OCI-LY3 (cell line): ENCODE data around the gene GGA2.

Experiments used
- H2AFZ ChIP-seq: fragments of 200-600, 300-600 bp; shearing (Covaris generic); 2 replicates; pipeline ENCODE4 v1.6.0; 2014; ENCODE audit warnings: antibody characterized with exemption, low read depth, low read length
- H3K27ac ChIP-seq: fragments of 200-600, 300-600 bp; sonication (generic); 2 replicates; pipeline ENCODE4 v1.5.1; 2014; ENCODE audit warnings: mild to moderate bottlenecking, low read length, moderate library complexity, mixed read lengths
- H3K27me3 ChIP-seq: fragments of 200-600, 300-600 bp; sonication (generic); 2 replicates; pipeline ENCODE4 v1.6.1; 2014; ENCODE audit warnings: low read depth, low read length, mixed read lengths
- H3K36me3 ChIP-seq: fragments of 200-600, 300-600 bp; sonication (generic); replicated peaks from 2 replicates; pipeline ENCODE3; 2014; ENCODE audit warnings: low read depth, low read length, mixed read lengths
- H3K4me1 ChIP-seq: fragments of 300-600, 200-600 bp; sonication (generic); 2 replicates; pipeline ENCODE4 v1.6.1; 2014; ENCODE audit warnings: low read length, mixed read lengths
- H3K4me2 ChIP-seq: fragments of 200-600, 300-600 bp; sonication (generic); 2 replicates; pipeline ENCODE4 v1.6.1; 2014; ENCODE audit warnings: low read length, mixed read lengths
- H3K4me3 ChIP-seq: fragments of 300-600, 200-600 bp; sonication (generic); 2 replicates; pipeline ENCODE4 v1.5.1; 2014; ENCODE audit warnings: antibody characterized with exemption, mild to moderate bottlenecking, low read length, moderate library complexity
- H3K79me2 ChIP-seq: fragments of 300-600, 200-600 bp; shearing (Covaris generic); 2 replicates; pipeline ENCODE4 v1.6.1; 2014; ENCODE audit warnings: mild to moderate bottlenecking, low read length, mixed read lengths
- H3K9ac ChIP-seq: fragments of 300-600, 200-600 bp; shearing (Covaris generic); 2 replicates; pipeline ENCODE4 v1.6.0; 2014; ENCODE audit warnings: mild to moderate bottlenecking, low read length, moderate library complexity
- H3K9me3 ChIP-seq: fragments of 200-600, 300-600 bp; shearing (Covaris generic); 2 replicates; pipeline ENCODE4 v1.6.1; 2014; ENCODE audit warnings: low read length, mixed read lengths; ENCODE audit not compliant: insufficient read depth
- H4K20me1 ChIP-seq: fragments of 200-600, 300-600 bp; sonication (generic); 2 replicates; pipeline ENCODE4 v1.6.1; 2016; ENCODE audit warnings: low read length, mixed read lengths; ENCODE audit not compliant: insufficient read depth
- EZH2phosphoT487 ChIP-seq: fragments of 200-600 bp; shearing (Covaris generic); IDR thresholded peaks from 2 replicates; pipeline ENCODE4 v1.6.1; 2018; ENCODE audit warnings: antibody characterized with exemption, mixed run types, low read depth
- TF ChIP-seq, protein P1 (sequence below): fragments of 200-600, 300-600 bp; sonication (generic); IDR thresholded peaks from 2 replicates; pipeline ENCODE4 v1.5.1; 2014; ENCODE audit warnings: antibody characterized with exemption, low read length, low read depth

Gene GGA2

DNA sequence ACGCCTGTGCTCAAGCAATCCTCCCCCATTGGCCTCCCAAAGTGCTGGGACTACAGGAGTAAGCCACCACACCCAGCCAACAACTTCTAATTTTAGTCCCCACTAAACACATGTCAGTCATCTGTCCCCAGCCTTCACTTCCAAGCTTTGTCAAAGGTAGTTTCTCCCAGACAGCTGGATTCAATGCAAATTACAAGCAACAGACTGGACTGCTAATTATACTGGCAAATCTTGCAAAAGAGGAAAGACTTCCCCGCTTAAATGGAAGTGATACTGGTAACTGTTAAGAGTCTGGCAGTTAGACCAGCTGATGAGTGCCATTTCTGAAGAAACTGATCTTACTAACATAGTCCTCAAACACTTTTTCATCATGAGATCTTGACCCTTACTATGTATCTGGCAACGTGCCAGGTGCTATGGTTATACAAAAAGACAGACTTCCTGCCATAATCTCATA is 8.2 kb upstream of the GGA2 start:
- Histone ChIP-seq H3K9me3 (no peaks in the 10 kb centered on the region), H3K36me3 (peaks cover 33% of the 10 kb centered on the region), H3K4me2 (peak overlapping the region; percentile 63), H3K27me3 (no peaks in the 10 kb centered on the region), H2AFZ (no peak overlapping the region), H3K9ac (peak overlapping the region; percentile 49; the same call in 1 of the 2 replicates), H3K27ac (peak overlapping the region; percentile 90), H3K79me2 (no peaks in the 10 kb centered on the region; the same call in 1 of the 2 replicates), H3K4me3 (peak overlapping the region; percentile 20; the same call in 1 of the 2 replicates), H4K20me1 (no peaks in the 10 kb centered on the region), H3K4me1 (peaks cover 54% of the 10 kb centered on the region)
- TF ChIP-seq EZH2phosphoT487 = no peak
- TF ChIP-seq, protein P1, sequence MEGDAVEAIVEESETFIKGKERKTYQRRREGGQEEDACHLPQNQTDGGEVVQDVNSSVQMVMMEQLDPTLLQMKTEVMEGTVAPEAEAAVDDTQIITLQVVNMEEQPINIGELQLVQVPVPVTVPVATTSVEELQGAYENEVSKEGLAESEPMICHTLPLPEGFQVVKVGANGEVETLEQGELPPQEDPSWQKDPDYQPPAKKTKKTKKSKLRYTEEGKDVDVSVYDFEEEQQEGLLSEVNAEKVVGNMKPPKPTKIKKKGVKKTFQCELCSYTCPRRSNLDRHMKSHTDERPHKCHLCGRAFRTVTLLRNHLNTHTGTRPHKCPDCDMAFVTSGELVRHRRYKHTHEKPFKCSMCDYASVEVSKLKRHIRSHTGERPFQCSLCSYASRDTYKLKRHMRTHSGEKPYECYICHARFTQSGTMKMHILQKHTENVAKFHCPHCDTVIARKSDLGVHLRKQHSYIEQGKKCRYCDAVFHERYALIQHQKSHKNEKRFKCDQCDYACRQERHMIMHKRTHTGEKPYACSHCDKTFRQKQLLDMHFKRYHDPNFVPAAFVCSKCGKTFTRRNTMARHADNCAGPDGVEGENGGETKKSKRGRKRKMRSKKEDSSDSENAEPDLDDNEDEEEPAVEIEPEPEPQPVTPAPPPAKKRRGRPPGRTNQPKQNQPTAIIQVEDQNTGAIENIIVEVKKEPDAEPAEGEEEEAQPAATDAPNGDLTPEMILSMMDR = no peak

DNA sequence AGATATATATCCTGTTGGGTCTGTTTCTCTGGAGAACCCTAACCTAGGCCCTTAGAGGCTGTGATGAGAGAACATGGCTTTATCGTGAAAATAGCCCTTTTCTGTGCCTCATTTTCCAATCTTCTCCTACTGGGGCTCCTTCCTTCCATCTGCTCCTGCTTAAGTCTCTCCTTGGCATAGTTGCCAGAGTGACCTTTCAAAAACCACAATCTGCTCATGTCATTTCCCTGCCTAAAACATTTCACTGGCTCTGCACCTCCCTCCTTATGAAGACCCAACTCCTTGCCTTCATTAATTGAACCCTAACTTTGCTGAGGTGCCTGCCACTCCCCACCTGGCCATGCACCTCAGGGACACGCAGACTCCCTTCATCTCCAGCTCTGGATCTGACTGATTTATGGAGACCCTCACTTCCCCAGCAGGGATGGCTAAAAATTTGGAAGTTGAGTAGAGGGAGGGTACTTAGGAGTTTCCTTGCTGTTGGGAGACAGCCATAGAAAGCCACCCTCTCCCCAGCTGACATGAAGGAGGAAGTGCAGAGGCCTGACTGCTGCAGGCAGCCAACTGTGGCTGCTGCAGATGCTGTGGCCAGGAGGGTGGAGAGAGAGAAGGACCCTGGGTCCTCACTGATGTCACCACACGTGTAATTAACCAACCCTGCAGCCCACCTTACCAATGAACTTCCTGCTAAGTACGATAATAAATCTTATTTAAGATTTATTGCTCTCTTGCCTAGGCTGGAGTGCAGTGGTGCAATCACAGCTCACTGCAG is 6.3 kb upstream of the GGA2 start:
- Histone ChIP-seq H3K79me2 (no peaks in the 10 kb centered on the region; the same call in 1 of the 2 replicates), H3K4me2 (peak overlapping the region; percentile 34), H3K4me1 (peaks cover 52% of the 10 kb centered on the region), H3K9ac (peak overlapping the region; percentile 52; the same call in 1 of the 2 replicates), H4K20me1 (no peaks in the 10 kb centered on the region), H3K36me3 (peaks cover 15% of the 10 kb centered on the region), H2AFZ (no peak overlapping the region), H3K4me3 (no peak overlapping the region), H3K27me3 (no peaks in the 10 kb centered on the region), H3K9me3 (no peaks in the 10 kb centered on the region), H3K27ac (peak overlapping the region; percentile 61)
- no peak for TF ChIP-seq EZH2phosphoT487
- TF ChIP-seq, protein P1 = no peak

DNA sequence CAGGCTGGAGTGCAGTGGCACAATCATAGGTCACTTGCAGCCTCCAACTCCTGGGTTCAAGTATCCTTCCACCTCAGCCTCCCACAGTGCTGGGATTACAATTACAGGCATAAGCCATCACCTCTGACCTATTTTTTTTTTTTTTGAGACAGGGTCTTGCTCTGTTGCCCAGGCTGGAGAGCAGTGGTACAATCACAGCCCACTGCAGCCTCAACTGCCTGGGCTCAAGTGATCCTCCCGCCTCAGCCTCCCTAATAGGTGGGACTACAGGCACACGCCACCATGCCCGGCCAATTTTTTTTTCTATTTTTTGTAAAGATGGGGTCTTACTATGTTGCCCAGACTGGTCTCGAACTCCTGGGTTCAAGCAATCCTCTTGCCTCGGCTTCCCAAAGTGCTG is 5.6 kb upstream of the GGA2 start:
- peaks cover 46% of the 10 kb centered on the region for H3K4me1 ChIP-seq
- no peak overlapping the region for H3K4me2 ChIP-seq
- no peaks in the 10 kb centered on the region for H3K9me3 ChIP-seq
- no peak overlapping the region for H3K9ac ChIP-seq
- H3K79me2 ChIP-seq = no peaks in the 10 kb centered on the region; the same call in 1 of the 2 replicates
- TF ChIP-seq, protein P1 = no peak
- TF ChIP-seq EZH2phosphoT487 = no peak
- H3K27me3 ChIP-seq = no peaks in the 10 kb centered on the region
- peaks cover 12% of the 10 kb centered on the region for H3K36me3 ChIP-seq
- no peak overlapping the region for H3K4me3 ChIP-seq
- no peak overlapping the region for H3K27ac ChIP-seq
- no peak overlapping the region for H2AFZ ChIP-seq
- no peaks in the 10 kb centered on the region for H4K20me1 ChIP-seq

DNA sequence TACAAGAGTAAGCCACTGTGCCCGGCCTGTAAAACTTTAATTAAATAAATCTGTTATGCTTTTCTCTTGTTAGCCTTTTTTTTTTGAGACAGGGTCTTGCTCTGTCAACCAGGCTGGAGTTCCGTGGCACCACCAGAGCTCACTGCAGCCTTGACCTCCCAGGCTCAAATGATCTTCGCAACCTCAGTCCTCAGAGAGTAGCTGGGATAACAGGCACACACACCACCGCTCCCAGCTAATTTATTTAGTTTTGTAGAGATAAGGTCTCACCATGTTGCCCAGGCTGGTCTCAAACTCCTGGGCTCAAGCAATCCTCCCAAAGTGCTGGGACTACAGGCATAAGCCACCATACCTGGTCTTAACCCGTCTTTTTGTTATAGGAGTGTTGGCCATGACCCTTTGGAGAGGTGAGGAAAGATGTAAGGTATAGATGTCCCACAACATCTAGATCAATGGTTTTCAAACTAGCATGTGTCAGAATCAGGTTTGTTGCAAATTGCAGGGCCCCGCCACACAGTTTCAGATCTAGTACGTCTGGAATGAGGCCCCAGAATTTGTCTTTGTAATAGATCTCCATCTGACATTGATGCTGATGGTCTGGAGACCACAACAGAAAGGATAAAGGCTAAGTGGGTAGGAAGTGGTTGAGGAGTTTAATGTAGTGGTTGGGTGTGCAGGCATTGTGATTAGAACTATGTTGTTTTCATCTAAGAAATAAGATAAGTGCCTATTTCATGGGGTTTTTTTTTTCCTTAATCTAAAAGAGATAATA is 4.3 kb upstream of the GGA2 start:
- H3K36me3 ChIP-seq = peaks cover 11% of the 10 kb centered on the region
- no peak overlapping the region for H3K4me2 ChIP-seq
- no peak overlapping the region for H3K4me3 ChIP-seq
- H3K79me2 ChIP-seq = peaks cover 8% of the 10 kb centered on the region
- H3K27ac ChIP-seq = no peak overlapping the region
- no peaks in the 10 kb centered on the region; the same call in 1 of the 2 replicates for H4K20me1 ChIP-seq
- no peak for TF ChIP-seq EZH2phosphoT487
- TF ChIP-seq, protein P1 = no peak
- no peaks in the 10 kb centered on the region for H3K27me3 ChIP-seq
- no peak overlapping the region for H3K9ac ChIP-seq
- peaks cover 37% of the 10 kb centered on the region for H3K4me1 ChIP-seq
- no peak overlapping the region for H2AFZ ChIP-seq
- no peaks in the 10 kb centered on the region for H3K9me3 ChIP-seq
